ENCODE measurements around the gene PACSIN3. TPM values are rescaled to one million over a fixed set of nuclear protein-coding genes. Genes with fewer than 3 reads are reported as not detected.

Gene PACSIN3
- total and polyA plus RNA-seq, 8 donors: 32.9 to 63.1 (median 49.3) TPM

DNA sequence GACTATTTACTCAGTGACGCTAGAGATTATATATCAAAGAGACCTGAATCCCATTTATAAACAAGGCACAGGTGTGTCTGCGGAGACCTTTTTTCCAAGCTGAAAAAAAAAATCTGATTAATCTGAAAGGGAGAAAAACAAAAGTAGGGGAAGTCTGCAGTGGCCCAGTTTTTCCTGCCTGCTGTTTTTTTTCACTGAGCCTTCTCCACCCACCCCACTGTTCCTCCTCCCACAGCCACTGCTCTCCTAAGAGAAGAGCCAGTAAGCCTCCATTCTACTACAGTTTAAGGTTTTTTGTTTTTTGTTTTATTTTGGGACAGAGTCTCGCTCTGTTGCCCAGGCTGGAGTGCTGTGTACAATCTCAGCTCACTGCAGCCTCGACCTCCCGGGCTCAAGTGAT lies 28.0 kb downstream of the PACSIN3 start:
- no peak overlapping the region for H3K4me3 ChIP-seq
- H3K36me3 ChIP-seq: peaks cover 0 to 12% of the 10 kb centered on the region in 2 donors
- H3K4me1 ChIP-seq: no peaks in the 10 kb centered on the region
- no peak overlapping the region for H3K27ac ChIP-seq
- no peak for DNase-seq
- H3K27me3 ChIP-seq: no peaks in the 10 kb centered on the region
- H3K9me3 ChIP-seq: no peaks in the 10 kb centered on the region
- intact Hi-C loops (cut with DNase I): no loop called here
- no peak for ATAC-seq
- no peak for TF ChIP-seq CTCF (IDR thresholded peaks at IDR 0.05)

DNA sequence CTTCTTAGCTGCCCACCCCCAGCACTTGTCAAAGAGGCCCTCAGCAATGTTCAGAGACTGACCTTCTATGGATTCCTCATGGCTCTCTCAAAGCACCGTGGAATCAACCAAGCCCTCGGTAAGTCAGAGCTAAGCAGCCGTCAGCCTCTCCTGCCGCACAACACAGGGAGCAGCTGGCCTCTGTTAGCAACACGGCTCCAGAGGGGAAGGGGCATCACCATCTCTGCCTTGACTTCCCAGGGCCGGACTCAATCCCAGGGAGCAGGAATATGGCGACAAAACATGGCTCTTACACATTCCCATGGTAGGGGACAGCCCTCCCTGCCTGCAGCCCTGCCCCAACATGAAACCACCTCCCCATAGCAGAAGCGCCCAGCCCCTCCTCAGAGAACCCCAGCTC lies 28.4 kb downstream of the PACSIN3 start:
- no peak for ATAC-seq
- Histone ChIP-seq H3K27me3 (no peaks in the 10 kb centered on the region), H3K4me3 (no peak overlapping the region), H3K9me3 (no peaks in the 10 kb centered on the region), H3K4me1 (no peaks in the 10 kb centered on the region), H3K36me3 (peaks cover 0 to 7% of the 10 kb centered on the region in 2 donors), H3K27ac (no peak overlapping the region)
- no peak for TF ChIP-seq CTCF (IDR thresholded peaks at IDR 0.05)
- no peak for DNase-seq
- intact Hi-C loops (cut with DNase I): no loop called here

- intact Hi-C loops (cut with DNase I): no loop called here
- Histone ChIP-seq H3K9me3 (no peaks in the 10 kb centered on the region), H3K4me3 (no peak overlapping the region), H3K4me1 (no peaks in the 10 kb centered on the region), H3K27ac (no peak overlapping the region), H3K36me3 (peaks cover 0 to 3% of the 10 kb centered on the region in 2 donors), H3K27me3 (no peaks in the 10 kb centered on the region)
- no peak for DNase-seq
- ATAC-seq: no peak
- no peak for TF ChIP-seq CTCF (IDR thresholded peaks at IDR 0.05)
These were observed 29.3 kb downstream of the PACSIN3 start for GRCh38 chr11:47156951-47157350.

- Histone ChIP-seq H3K36me3 (peaks cover 0 to 3% of the 10 kb centered on the region in 2 donors), H3K9me3 (no peaks in the 10 kb centered on the region), H3K4me1 (no peaks in the 10 kb centered on the region), H3K27ac (no peak overlapping the region), H3K27me3 (no peaks in the 10 kb centered on the region), H3K4me3 (no peak overlapping the region)
- ATAC-seq (no peak), DNase-seq (no peak)
- intact Hi-C loops (cut with DNase I): no loop called here
- no peak for TF ChIP-seq CTCF (IDR thresholded peaks at IDR 0.05)
These were observed 29.9 kb downstream of the PACSIN3 start for GRCh38 chr11:47156333-47156732.

DNA sequence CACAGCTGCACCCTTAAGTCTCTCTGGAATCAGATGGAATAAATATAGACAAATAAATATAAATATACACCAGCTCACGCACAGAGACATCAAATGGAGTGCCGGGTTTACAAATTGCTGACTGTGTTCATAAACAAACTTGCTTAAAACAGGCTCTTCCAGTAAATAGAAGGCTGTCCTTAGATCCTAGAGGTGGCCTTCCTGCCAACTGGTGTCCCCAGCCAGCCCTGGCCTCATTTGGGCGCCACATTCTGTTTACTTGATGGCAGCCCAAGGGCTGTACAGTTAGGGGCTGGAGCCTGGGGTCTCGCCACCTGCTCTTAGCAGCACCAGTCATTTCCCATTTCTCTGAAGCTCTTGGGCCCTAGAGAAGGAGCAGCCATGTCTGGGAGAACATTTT lies 30.4 kb downstream of the PACSIN3 start:
- Histone ChIP-seq H3K9me3 (no peaks in the 10 kb centered on the region), H3K36me3 (peaks cover 0 to 3% of the 10 kb centered on the region in 2 donors), H3K4me1 (no peaks in the 10 kb centered on the region), H3K27me3 (no peaks in the 10 kb centered on the region), H3K27ac (no peak overlapping the region), H3K4me3 (no peak overlapping the region)
- intact Hi-C loops (cut with DNase I): no loop called here
- no peak for TF ChIP-seq CTCF (IDR thresholded peaks at IDR 0.05)
- no peak for ATAC-seq
- DNase-seq: no peak
